ENCODE measurements around the gene METTL9.
A peak's percentile ranks its signal among the peaks of the same experiment; 100 is the strongest.

DNA sequence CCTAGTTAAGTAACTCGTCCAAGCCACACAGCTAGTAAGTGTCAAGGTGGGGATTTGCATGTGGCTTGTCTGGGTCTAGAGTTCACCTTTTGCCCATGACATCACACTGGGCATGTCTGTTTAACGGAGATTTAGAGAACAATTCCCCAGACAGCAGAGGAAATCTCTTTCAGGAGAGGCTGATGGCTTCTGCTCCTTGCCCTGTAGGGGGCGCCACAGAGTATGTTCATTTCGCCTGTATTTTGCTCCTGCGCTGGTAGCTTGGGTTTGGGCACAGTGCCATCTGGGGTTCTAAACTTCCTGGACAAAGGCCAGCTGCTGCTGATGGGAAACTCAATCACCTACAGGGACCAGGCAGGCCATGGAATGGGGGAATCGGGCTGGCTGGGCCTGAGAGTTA lies 84.8 kb downstream of the METTL9 start:
- TF ChIP-seq, protein P1, sequence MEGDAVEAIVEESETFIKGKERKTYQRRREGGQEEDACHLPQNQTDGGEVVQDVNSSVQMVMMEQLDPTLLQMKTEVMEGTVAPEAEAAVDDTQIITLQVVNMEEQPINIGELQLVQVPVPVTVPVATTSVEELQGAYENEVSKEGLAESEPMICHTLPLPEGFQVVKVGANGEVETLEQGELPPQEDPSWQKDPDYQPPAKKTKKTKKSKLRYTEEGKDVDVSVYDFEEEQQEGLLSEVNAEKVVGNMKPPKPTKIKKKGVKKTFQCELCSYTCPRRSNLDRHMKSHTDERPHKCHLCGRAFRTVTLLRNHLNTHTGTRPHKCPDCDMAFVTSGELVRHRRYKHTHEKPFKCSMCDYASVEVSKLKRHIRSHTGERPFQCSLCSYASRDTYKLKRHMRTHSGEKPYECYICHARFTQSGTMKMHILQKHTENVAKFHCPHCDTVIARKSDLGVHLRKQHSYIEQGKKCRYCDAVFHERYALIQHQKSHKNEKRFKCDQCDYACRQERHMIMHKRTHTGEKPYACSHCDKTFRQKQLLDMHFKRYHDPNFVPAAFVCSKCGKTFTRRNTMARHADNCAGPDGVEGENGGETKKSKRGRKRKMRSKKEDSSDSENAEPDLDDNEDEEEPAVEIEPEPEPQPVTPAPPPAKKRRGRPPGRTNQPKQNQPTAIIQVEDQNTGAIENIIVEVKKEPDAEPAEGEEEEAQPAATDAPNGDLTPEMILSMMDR (conservative IDR thresholded peaks at IDR 0.05; ENCODE audit: low read length), result peak; percentile 88
- TF ChIP-seq EZH2phosphoT487 (IDR thresholded peaks at IDR 0.05; ENCODE audit: borderline replicate concordance, low read depth, low read length), result no peak
